ENCODE measurements around the gene GDAP2.

DNA sequence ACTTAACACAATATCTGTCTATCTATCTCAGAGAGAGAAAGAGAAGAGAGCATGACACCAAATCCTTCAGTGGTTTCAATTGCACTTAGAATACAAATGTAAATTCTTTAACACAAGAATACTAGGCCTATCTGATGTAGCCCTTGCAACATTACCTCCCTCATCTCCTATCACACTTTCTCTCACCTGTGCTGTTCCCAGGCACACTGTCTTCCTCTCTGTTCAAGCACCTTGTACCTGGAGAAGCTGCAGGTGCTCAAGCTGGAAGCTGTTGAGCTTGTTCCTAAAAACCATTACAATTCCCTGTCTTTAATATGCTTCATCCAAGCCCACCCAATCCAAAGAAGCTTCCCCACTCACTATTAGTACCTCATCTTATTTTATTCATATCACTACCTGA is 97.0 kb downstream of the GDAP2 start:
- TF ChIP-seq, protein P1, sequence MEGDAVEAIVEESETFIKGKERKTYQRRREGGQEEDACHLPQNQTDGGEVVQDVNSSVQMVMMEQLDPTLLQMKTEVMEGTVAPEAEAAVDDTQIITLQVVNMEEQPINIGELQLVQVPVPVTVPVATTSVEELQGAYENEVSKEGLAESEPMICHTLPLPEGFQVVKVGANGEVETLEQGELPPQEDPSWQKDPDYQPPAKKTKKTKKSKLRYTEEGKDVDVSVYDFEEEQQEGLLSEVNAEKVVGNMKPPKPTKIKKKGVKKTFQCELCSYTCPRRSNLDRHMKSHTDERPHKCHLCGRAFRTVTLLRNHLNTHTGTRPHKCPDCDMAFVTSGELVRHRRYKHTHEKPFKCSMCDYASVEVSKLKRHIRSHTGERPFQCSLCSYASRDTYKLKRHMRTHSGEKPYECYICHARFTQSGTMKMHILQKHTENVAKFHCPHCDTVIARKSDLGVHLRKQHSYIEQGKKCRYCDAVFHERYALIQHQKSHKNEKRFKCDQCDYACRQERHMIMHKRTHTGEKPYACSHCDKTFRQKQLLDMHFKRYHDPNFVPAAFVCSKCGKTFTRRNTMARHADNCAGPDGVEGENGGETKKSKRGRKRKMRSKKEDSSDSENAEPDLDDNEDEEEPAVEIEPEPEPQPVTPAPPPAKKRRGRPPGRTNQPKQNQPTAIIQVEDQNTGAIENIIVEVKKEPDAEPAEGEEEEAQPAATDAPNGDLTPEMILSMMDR (IDR thresholded peaks at IDR 0.05): no peak
- TF ChIP-seq POLR2A (IDR thresholded peaks at IDR 0.05): no peak
- TF ChIP-seq POLR2AphosphoS5 (IDR thresholded peaks at IDR 0.05): no peak
